Ishikawa (cell line): ENCODE data around the gene PLS1.

ENCODE experiments used
- CEBPB ChIP-seq: IDR thresholded peaks from 2 replicates; pipeline ENCODE4 v1.6.1; 2012
- CREB1 ChIP-seq: IDR thresholded peaks from 2 replicates; pipeline ENCODE4 v1.6.1; 2012; ENCODE audit warnings: low read depth
- EGR1 ChIP-seq: IDR thresholded peaks from 2 replicates; pipeline ENCODE4 v1.6.1; 2012
- EP300 ChIP-seq: IDR thresholded peaks from 2 replicates; pipeline ENCODE4 v1.6.1; 2012; ENCODE audit warnings: borderline replicate concordance
- FOXM1 ChIP-seq: IDR thresholded peaks from 2 replicates; pipeline ENCODE4 v1.6.1; 2012; ENCODE audit warnings: low read depth, borderline replicate concordance
- NFIC ChIP-seq: IDR thresholded peaks from 2 replicates; pipeline ENCODE4 v1.6.1; 2012
- RAD21 ChIP-seq: IDR thresholded peaks from 2 replicates; pipeline ENCODE4 v1.6.1; 2012; ENCODE audit warnings: low read depth
- TAF1 ChIP-seq: IDR thresholded peaks from 2 replicates; pipeline ENCODE4 v1.6.1; 2012; ENCODE audit warnings: low read depth, mild to moderate bottlenecking
- TCF12 ChIP-seq: IDR thresholded peaks from 2 replicates; pipeline ENCODE4 v1.6.1; 2012; ENCODE audit warnings: low read depth
- TEAD4 ChIP-seq: IDR thresholded peaks from 2 replicates; pipeline ENCODE4 v1.6.1; 2012
- YY1 ChIP-seq: IDR thresholded peaks from 2 replicates; pipeline ENCODE4 v1.6.1; 2012; ENCODE audit warnings: low read depth
- TF ChIP-seq, protein P1 (sequence below): IDR thresholded peaks from 2 replicates; pipeline ENCODE4 v1.6.1; 2012; ENCODE audit warnings: low read depth, mild to moderate bottlenecking
- TF ChIP-seq, protein P2 (sequence below): IDR thresholded peaks from 2 replicates; pipeline ENCODE4 v1.6.1; 2012
- TF ChIP-seq, protein P3 (sequence below): IDR thresholded peaks from 2 replicates; pipeline ENCODE4 v1.6.1; 2012

GRCh38 chr3:142709207-142709606 is 113.0 kb downstream of the PLS1 start:
- TF ChIP-seq, protein P1, sequence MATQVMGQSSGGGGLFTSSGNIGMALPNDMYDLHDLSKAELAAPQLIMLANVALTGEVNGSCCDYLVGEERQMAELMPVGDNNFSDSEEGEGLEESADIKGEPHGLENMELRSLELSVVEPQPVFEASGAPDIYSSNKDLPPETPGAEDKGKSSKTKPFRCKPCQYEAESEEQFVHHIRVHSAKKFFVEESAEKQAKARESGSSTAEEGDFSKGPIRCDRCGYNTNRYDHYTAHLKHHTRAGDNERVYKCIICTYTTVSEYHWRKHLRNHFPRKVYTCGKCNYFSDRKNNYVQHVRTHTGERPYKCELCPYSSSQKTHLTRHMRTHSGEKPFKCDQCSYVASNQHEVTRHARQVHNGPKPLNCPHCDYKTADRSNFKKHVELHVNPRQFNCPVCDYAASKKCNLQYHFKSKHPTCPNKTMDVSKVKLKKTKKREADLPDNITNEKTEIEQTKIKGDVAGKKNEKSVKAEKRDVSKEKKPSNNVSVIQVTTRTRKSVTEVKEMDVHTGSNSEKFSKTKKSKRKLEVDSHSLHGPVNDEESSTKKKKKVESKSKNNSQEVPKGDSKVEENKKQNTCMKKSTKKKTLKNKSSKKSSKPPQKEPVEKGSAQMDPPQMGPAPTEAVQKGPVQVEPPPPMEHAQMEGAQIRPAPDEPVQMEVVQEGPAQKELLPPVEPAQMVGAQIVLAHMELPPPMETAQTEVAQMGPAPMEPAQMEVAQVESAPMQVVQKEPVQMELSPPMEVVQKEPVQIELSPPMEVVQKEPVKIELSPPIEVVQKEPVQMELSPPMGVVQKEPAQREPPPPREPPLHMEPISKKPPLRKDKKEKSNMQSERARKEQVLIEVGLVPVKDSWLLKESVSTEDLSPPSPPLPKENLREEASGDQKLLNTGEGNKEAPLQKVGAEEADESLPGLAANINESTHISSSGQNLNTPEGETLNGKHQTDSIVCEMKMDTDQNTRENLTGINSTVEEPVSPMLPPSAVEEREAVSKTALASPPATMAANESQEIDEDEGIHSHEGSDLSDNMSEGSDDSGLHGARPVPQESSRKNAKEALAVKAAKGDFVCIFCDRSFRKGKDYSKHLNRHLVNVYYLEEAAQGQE = no peak
- TF ChIP-seq CREB1 (no peak), TCF12 (no peak), FOXM1 (no peak), CEBPB (no peak), YY1 (no peak), EP300 (no peak), NFIC (no peak), TAF1 (no peak), RAD21 (no peak), TEAD4 (no peak), EGR1 (no peak)
- TF ChIP-seq, protein P2, sequence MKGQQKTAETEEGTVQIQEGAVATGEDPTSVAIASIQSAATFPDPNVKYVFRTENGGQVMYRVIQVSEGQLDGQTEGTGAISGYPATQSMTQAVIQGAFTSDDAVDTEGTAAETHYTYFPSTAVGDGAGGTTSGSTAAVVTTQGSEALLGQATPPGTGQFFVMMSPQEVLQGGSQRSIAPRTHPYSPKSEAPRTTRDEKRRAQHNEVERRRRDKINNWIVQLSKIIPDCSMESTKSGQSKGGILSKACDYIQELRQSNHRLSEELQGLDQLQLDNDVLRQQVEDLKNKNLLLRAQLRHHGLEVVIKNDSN = no peak
- TF ChIP-seq, protein P3, sequence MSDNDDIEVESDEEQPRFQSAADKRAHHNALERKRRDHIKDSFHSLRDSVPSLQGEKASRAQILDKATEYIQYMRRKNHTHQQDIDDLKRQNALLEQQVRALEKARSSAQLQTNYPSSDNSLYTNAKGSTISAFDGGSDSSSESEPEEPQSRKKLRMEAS = no peak
